Astrocyte of the spinal cord (primary cell): ENCODE measurements around the gene ZNRF3.

ENCODE experiments used
- DNase-seq: peaks from one replicate; pipeline ENCODE4 v3.0.0; 2011; ENCODE audit warnings: low read depth, low spot score
- H3K4me3 ChIP-seq: 2 replicates; pipeline ENCODE4 v1.5.1; 2011; ENCODE audit warnings: low read depth, mild to moderate bottlenecking, low read length, moderate library complexity
- in situ Hi-C: cut with HindIII; loops from 2 replicates; pipeline ENCODE4 v1.10.0; 2017; ENCODE audit warnings: low sequenced_read_pairs
- TF ChIP-seq, protein P1 (sequence below): IDR thresholded peaks from 2 replicates; pipeline ENCODE4 v1.5.1; 2012; ENCODE audit warnings: low read depth, mild to moderate bottlenecking, low read length, inconsistent platforms

Gene ZNRF3

DNA sequence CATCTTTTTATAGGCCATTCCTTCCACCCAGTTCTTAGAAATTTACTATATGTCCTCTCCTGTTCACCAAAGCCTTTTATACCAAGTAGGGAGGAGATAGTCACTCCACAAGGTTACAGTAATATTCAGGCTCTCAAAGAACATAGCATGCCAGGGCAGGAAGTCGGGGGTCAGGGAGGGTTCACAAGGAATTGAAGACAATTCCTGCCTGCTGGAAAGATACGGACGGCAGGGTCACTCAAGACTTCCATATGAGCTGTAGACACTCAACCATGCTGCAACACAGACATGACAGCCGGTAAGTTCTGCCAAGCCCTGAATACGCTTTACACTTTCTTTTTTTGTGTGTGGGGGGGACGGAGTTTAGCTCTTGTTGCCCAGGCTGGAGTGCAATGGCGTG lies 177.6 kb downstream of the ZNRF3 start:
- no peak overlapping the region for H3K4me3 ChIP-seq
- no peak for DNase-seq
- in situ Hi-C loops: no loop called here
- TF ChIP-seq, protein P1, sequence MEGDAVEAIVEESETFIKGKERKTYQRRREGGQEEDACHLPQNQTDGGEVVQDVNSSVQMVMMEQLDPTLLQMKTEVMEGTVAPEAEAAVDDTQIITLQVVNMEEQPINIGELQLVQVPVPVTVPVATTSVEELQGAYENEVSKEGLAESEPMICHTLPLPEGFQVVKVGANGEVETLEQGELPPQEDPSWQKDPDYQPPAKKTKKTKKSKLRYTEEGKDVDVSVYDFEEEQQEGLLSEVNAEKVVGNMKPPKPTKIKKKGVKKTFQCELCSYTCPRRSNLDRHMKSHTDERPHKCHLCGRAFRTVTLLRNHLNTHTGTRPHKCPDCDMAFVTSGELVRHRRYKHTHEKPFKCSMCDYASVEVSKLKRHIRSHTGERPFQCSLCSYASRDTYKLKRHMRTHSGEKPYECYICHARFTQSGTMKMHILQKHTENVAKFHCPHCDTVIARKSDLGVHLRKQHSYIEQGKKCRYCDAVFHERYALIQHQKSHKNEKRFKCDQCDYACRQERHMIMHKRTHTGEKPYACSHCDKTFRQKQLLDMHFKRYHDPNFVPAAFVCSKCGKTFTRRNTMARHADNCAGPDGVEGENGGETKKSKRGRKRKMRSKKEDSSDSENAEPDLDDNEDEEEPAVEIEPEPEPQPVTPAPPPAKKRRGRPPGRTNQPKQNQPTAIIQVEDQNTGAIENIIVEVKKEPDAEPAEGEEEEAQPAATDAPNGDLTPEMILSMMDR: no peak

GRCh38 chr22:29061773-29062172 lies 178.4 kb downstream of the ZNRF3 start, which contains the start of gene C22orf31:
Gene C22orf31 (minus strand): TSS chr22:29061831. CDS start chr22:29061792, 39 bp downstream.
- H3K4me3 ChIP-seq: no peak within 1 kb of the TSS
- TF ChIP-seq, protein P1: no peak
- in situ Hi-C loops: no loop called here
- DNase-seq: no peak

- TF ChIP-seq, protein P1: no peak
- no peak overlapping the region for H3K4me3 ChIP-seq
- in situ Hi-C loops: no loop called here
- DNase-seq: no peak
Measured at GRCh38 chr22:29062286-29062821, 179.0 kb downstream of the ZNRF3 start.

- in situ Hi-C loops: no loop called here
- no peak overlapping the region for H3K4me3 ChIP-seq
- DNase-seq: no peak
- TF ChIP-seq, protein P1: no peak
Measured at GRCh38 chr22:29065468-29066190, 182.3 kb downstream of the ZNRF3 start.

DNA sequence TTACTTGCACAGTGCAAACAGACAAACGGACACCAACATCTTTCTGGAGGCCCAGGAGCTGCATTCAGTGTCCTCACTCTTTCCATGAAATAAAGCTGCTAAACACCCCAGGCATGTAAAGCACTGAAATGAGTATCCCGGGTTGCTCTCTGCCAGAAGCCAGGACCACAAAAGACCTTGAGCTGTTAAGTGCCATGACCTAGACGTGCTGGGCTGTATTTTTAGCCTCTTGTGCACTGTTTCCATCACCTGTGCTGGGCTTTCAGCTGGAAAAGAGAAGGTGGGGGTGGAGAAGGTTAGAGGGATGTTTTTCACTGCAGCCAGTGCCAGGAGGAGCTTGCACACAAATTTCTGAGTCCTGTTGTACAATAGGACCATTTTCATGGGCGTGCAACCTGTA lies 186.1 kb downstream of the ZNRF3 start:
- H3K4me3 ChIP-seq: no peak overlapping the region
- no peak for DNase-seq
- TF ChIP-seq, protein P1: no peak
- in situ Hi-C loops: no loop called here

GRCh38 chr22:29070490-29070889 lies 187.1 kb downstream of the ZNRF3 start:
- no peak for DNase-seq
- TF ChIP-seq, protein P1: no peak
- in situ Hi-C loops: no loop called here
- H3K4me3 ChIP-seq: no peak overlapping the region
